SKM-1 (cell line): ENCODE data around the gene FGF21.
"Not testable (repeated sequence)": the region's sequence is repeated elsewhere in the genome, so short reads cannot be mapped to it uniquely, and the experiment has no call there.

Source experiments
- DNase-seq: peaks from one replicate; lab custom pipeline; 2025; ENCODE audit not compliant: unreplicated experiment; lab: John Stamatoyannopoulos, UW

Gene FGF21, protein sequence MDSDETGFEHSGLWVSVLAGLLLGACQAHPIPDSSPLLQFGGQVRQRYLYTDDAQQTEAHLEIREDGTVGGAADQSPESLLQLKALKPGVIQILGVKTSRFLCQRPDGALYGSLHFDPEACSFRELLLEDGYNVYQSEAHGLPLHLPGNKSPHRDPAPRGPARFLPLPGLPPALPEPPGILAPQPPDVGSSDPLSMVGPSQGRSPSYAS

DNA sequence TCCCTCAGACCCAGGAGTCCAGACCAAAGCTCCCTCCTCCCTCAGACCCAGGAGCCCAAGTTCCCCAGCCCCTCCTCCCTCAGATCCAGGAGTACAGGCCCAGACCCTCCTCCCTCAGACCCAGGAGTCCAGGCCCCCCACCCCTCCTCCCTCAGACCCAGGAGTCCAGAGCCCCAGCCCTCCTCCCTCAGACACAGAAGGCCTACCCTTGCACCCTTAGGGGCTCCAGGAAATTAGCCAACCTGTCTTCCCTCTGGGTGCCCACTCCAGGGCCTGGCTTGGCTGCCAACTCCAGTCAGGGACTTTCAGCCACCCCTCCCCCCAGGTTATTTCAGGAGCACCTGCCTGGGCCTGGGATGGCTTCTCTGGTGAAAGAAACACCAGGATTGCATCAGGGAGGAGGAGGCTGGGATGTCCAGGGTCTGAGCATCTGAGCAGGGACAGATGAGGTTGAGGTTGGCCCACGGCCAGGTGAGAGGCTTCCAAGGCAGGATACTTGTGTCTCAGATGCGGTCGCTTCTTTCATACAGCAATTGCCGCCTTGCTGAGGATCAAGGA is at the start of gene FGF21:
FGF21 (plus strand) TSS at position 441 of the 558 bp plus-strand sequence. CDS start 713 bp downstream, outside the sequence.
- DNase-seq, result no peak

DNA sequence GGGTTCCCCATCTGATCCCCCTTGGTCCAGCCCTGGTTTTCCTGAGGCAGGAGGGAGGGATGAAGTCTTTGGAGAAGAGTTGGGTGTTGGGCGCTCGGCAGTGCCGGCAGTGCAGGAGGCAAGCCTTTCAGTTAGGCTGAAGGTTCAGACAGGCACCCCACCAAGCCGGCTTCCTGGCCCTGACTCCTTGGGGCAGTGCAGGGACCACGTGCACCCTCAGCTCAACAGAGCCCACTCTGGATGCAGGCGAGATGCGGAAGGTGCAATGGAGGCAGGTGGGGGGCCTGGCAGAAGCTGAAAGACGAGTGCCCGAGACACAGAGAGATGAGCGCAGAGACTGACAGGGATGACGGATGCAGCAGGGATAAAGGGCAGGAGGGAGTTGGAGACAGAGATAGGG is 46.9 kb upstream of the FGF21 start:
- DNase-seq, result no peak

DNA sequence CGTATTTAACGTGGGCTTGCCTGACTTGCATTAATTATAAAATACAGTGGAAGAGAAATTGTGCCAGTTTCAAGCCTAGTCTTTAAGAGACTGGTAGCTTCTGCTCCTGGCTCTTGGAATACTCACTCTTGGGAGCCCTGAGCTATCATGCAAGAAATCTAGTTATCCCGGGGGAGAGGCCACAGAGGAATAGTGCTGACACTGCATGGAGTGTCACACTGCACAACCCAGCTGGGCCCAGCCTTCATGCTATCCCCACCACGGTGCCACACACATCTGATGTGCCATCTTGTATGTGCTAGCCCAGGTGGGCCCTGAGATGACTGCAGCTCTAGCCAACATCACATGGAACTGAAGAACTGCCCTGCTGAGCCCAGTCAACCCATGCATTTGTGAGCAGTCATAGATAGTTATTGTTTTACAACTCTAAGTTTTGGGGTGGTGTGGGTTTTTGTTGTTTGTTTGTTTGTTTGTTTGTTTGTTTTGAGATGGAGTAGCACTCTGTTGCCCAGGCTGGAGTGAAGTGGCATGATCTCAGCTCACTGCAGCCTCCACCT is 44.1 kb upstream of the FGF21 start:
- DNase-seq, result no peak

DNA sequence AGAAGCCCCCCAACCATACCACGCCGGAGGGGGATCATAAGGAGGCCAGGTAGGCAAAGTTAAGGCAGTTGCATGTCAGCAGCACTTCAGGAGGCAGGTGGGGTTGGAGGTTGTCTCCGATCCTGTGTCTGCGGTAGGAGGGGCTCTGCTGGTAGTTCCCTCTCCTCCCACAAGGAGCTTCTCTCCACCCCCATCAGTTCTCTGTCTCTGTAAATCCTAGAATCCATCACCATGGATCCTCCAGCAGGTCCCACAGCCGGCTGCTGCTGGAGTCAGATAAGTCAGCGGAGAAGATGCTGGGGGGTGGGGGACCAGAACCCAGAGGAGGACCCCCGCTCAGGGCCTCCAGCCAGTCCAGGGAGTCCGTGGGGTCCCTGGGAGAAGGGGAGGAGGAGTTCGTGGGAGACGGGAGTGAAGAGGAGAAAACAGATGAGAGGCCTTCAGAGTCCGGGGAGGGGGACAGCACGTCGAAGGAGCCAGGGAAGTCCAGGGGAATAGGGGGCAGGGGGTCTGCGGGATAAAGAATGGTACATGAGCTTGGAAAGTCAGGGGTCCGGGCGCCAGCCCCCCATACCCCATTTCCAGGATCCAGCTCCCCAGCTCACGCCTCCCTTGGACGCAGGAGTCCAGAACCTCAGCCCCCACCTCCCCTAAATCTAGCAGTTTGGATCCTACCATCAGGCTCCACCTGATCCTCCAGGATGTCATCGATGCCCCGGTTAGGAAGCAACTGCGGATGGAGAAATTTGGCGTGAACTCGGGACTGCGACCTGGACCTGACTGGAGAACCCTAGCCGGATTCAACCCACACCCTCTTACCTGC is 42.1 kb upstream of the FGF21 start:
- no peak for DNase-seq

DNA sequence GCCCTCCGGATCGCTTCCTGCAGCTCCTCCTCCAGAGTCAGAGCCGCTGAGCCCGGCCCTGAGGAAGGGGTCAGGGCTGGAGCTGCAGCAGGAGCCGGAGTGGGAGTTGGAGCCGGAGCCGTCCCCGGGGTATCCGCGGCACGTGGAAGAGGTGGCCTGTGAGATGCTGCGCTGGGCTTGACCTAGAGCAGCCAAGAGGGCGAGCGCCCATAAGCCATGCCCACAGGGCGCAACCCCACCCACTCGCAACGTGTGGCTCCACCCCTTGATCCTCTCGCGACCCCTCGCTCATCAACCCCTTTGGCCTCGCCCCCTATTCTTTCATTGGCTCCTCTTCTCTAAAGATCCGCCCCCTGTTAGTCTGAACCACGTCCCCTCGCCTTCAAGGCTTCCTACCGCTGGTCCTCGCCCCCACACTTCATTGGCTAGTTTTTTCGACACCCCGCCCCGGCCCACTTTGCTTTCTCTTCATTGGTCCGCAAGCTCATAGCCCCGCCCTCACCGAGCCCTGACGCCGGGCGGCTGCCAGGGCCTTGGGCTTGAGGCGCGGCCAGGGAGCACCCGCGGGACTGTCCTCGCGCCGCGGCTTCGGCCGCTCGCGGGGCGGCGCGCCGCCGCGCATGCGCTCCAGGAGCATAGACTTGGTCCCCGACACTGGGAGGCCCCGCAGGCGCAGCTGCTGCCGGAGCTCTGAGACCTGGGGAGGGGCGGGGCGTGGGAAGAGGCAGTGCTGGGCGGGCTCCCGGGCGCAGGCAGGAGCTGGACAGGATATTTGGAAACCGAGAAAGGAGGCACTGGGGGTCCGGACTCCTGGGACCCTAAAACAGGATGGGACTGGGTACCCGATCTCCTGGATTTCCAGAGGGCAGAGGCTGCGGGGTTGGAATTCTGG is 41.2 kb upstream of the FGF21 start:
- peak; percentile 94 for DNase-seq

DNA sequence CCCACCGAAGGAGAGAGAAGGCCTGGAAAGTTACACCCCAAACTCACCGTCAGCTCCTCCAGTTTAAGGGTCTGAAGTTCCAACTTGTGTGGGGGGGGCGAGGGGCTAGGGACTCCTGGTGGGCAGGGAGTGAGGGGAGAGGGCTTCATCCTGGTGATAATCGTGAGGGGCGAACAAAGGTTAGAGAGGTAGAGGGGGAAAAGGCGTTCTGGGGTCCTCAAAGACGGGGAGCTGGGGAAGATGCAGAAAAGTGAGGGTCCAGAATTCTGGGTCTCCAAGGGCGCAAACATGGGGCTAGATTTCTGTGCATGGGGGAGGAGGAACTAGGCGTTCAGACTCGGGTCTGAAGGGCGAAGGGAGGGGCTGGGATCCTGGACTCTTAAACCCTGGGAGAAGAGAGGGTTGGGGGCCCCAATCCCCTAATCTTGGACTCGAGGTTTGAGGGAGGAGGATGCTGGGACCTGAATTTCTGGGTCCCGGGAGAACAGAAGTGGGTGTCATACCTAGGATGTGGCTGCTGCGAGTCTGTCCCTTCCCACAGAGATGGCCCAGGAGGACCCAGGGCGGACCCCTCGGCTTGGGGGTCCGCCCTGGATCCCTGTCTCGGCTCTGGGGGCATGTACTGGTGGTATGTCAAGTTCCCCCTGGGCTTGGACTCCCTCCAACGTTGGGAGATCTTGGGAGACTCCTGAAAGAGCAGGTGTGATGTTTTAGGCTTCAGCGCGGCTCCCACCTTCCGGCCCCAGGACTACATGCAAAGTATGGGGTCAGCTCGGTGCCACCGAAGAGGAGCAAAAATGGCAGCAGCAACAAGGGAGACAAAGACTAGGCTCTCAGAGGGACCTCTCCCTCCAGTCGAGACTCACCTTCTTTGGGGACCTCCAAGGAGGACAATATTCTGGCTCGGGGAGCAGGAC is 40.3 kb upstream of the FGF21 start:
- DNase-seq, result no peak

DNA sequence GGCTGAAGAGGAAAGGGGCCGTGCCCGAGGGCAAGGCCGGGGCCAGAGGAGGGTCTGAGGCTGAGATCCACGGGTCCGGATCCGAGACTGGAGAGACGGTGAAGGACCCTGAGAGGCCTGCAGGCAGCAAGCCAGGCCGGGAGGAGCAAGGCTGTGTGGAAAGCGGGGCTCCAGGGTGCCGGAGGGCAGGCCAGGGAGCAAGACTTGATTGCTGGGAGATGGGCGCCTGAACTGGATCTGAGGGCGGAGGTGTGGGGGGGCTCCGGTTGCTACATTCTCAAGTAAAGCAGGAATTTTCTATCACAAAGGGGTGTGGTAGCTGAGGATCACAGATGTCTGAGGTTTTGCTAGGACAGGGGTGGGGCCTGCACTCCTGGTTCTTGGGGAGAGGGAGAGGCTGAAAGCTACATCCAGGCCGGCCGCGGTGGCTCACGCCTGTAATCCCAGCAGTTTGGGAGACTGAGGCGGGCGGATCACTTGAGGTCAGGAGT is 39.6 kb upstream of the FGF21 start:
- no peak for DNase-seq

DNA sequence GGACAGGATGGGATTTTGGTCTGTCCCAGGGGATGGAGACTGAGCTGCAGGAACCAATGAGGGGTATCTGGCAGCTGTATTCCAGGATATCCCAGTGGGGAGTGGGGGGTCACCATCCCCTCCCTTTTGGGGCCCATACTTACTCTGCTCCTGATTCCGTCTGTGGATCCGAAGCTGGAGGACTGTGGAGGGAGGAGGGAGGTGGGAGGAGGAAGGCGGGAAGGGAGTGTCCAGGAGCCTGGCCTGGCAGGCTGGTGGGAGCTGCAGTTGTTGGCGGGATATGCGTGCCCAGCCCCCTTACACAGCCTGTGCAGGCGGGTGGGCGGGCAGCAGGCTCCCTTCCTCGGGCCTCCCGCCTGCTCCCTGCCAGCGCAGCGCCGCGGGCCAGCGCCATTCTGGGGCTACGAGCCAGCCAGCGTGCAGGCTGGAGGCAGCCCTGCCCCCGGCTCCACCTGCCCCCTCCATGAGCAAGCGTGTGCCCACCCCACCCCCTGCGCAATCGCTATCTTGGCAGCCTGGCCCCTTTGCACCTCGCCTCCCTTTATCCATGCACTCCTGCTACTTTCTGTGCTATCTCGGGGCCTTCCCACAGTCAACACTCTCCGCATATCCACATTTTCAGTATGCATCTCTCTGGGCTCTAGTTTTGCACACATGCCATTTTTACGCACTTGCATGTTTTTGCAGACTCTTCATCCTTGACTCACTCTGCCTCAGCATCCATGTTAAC is 38.6 kb upstream of the FGF21 start:
- DNase-seq, result no peak

DNA sequence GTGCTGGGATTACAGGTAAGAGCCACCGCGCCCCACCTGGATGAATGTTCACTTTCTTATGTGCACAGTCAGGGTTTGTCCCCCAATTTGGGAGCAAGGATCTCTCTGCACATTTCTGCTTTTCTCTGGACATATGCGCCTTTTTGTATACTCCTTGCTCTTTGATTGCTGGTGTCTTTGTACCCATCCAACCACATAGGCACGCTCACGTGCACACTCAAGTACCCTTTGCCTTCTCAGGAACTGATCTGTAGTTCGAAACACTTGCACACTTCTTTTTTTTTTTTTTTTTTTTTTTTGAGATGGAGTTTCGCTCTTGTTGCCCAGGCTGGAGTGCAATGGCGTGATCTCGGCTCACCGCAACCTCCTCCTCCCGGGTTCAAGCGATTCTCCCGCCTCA is 37.2 kb upstream of the FGF21 start:
- DNase-seq, result not testable (repeated sequence)

DNA sequence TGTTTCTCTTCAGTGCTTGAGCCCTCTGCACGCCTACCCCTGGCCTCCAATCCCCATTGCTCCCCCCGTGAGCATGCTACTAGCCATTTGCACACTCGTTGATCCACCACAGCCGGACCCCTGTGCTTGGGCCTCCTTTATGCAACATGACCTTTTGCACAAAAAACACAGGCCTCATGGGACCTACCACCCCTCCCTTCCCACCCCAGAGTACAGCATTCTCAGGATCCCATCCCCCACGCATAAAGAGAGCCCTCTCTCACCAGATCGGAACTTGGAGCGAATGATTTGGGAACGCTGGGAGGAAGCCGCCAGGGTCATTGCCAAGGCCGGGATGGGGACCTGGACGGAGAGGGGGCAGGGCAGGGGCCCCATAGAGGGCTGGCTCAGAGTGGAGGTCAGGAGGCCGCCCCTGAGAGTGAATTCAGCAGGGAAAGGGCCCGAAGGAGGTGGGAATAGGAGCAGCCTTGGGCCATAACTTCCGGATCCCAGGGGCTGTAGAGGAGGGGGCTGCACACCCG is 36.6 kb upstream of the FGF21 start:
- DNase-seq, result no peak

DNA sequence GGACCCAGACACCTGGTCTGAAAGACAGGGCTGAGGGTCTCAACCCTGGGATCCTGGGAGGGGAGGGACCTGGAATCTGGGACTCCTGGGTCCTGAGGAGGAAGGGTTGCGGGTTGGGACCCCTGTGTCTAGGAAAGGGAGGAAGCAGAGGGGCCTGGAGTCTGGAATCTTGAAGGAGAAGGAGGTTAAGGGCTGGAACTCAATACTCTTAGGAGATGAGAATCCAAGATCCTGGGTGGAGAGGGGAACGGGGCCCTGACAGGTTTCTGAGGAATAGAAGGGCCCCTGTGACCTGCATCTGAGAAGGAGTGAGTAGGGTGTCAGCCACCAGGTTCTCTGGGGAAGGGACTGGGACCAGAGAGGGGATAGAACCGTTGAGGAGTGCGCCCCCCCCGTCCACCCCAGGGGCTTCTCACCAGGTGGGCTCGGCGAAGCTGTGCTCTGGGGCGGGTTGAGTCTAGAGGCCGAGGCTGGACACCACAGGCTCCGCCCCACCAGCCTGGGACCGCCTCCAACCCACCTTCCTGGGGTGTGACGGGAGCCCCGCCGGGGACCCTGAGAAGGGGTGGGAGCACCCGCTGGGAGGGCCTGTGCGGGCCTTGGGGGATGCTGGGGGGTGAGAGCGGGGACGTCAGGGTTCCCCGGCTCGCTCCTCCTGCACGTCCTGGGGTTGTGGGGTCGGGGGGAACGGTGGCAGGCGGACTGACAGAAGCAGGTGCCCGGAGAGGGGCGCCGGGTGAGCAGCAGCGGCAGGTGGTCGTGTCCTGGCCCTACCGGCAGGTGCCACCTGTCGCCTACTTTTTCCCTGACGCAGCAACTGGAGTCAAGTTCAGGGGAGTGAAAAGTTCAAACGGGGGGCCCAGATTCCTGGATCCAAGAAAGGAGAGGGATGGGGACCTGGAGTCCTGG is 35.8 kb upstream of the FGF21 start, which contains the start of gene MAMSTR:
MAMSTR (minus strand) TSS at position 463 of the 909 bp plus-strand sequence. CDS start 694 bp downstream, outside the sequence.
- no peak for DNase-seq

DNA sequence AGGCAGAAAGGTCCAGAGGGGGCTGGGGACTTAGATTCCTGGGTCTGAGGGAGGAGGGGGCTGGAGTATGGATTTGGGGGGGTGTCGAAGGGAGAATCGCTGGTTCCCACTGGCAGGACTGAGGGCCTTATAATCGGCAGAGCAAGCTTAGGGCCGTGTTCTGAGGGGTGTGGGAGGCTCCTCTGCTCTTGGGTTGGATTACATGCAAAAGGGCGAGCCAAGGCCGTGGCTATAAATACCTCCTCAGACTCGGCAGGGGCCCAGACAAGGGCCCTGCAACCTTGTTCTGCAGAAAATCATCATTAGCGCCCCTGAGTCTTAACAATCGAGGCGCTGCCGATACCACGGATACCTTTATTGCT is 35.1 kb upstream of the FGF21 start:
- DNase-seq, result no peak

DNA sequence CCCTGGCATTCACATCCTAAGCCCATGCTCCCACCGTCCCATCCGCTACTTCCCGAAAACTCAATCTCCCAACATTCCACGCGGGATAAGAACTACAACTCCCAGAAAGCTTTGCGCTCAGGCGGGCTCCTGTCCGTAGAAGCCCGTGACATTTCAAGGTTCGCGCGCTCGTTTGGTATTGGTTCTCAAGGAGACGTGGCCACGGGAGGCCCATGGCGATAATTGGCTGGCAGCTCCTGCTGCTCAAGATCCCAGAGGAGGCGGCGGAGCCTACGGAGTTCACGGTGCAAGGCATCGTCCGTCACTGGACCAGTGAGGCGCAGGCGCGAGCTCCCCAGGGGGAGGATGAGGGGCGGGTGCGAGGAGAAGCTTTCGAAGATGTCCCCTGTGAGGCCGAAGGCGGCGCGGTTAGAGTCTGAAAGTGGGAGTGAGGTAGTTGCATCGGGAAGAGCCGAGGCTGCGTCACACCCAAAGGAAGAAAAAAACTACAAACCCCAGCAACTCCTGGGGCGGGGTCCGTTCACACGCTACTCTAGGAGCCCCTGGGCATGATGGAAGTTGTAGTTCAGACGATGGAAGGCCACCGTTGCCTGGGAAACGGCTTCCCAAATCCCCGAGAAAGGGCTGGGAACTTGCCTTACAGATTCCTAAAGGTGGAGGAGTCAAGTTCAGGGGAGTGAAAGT is 34.6 kb upstream of the FGF21 start:
- DNase-seq, result peak; percentile 68

DNA sequence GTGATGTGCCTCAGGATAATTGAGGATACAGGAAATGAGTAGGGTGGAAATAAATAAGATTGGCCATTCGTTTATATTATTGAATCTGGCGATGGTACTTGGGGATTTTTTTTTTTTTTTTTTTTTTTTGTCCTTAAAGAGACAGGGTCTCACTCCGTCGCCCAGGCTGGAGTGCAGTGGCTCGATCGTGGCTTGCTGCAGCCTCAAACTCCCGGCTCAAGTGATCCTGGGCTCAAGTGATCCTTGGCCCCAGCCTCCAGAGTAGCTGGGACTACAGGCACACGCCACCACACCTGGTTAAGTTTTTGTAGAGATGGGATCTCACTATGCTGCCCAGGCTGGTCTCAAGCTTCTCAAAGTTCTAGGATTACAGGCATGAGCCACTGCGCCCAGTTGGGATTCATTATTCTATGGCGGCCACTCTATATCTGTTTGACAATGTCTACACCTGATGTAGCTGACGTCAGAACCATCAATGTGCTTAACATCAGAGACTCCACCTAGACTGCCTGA is 33.1 kb upstream of the FGF21 start:
- DNase-seq, result no peak

DNA sequence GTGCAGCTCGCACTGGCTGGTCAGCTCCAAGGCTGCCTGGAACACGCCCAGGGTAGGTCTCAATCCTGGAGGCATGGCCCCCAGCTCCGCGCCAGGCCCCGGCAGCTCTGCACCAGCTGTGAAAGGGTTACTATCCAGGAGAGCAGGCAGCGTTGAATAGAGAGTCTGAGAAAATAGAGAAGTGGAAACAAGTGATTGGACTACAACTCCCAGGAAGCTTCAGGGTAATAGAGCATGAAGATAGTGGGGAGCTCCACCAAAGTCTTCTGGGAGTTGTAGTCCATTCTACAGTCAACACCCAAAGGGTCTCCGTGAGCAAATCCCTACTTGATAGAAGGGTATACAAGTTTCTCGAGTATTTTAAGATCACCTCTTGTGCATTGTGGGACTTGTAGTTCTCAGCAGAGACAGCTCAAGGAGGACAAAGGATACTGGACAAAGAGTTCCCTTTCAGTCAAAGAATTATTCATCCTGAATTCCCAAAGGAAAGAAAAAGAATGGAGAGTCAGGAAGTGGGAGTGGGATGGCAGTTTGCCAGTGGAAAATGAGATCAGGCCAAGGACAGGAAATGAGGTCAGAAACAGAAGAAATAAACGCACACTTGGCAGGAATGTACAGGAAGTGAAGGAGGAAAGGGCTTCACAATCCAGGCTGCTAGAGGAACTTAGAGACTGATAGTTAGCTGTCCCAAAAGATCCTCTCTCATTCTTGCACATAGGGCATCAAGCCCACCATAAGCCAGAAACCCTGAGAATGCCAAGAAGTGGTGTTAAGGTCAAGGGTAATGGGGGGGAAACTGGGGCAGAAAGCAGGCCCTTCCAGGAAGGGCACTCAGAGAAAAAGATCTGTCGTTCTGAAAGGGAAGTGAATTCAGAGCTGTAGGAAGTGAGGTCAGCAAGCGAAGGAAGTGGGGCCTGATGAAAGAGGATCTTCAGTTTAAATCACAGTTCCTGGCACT is 30.2 kb upstream of the FGF21 start:
- DNase-seq, result peak; percentile 58

DNA sequence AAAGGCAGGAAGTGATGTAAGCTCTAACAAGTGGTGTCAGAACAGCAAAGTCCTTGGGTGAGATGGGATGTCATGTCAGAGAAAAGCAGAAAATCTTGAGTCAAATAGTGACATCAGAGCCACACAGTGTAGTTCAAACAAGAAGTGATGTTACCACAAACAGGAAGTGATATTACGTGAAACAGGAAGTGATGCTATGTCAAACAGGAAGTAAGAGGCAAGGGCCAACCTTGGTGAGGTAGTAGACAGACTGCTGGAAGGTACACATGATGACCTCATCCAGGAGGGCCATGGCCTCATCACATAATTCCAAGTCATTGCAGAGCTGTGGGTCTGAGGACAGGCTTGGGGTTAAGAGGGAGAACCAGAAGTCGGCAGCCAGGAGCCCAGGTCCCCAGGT is 28.8 kb upstream of the FGF21 start:
- peak; percentile 49 for DNase-seq
